Tibial nerve (tissue), 4 donors: ENCODE results near the gene ASCL5.

Experiments
- EP300 ChIP-seq, 2 donors: sonication (generic); formaldehyde crosslinking; IDR thresholded peaks; one replicate each; pipeline ENCODE4 v1.6.1; 2017; ENCODE audit warnings: antibody characterized with exemption in 2 of 2, mild to moderate bottlenecking in 1 of 2
- TF ChIP-seq, protein P1 (sequence below), 5 experiments: fragments of 200-600 bp in 3 of 5; fragments of 450-650 bp in 2 of 5; sonication (generic) in 3 of 5; IDR thresholded peaks; one replicate each; pipeline ENCODE4 v1.5.1; 2016 to 2019; ENCODE audit warnings: antibody characterized with exemption in 5 of 5, mild to moderate bottlenecking in 3 of 5, moderate library complexity in 2 of 5

DNA sequence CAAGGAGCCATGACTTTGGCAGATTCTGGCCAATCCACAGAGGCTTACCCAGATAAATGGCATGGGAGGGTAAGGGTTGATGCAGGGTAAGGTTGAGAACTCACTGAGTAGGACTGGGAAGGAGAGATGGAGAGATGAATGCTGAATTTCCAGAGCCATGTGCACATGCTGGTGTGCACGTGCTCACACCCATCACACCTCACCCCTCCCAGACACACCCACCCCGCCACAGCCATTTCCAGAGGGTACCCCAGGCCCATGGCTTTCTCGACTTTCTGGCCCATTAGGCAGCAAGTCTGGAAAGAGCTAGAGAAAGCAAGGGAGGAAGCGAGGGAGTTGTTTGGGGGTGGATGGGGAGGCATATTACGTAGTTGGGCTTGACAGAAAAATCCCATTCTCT is 16.4 kb downstream of the ASCL5 start:
- TF ChIP-seq, protein P1, sequence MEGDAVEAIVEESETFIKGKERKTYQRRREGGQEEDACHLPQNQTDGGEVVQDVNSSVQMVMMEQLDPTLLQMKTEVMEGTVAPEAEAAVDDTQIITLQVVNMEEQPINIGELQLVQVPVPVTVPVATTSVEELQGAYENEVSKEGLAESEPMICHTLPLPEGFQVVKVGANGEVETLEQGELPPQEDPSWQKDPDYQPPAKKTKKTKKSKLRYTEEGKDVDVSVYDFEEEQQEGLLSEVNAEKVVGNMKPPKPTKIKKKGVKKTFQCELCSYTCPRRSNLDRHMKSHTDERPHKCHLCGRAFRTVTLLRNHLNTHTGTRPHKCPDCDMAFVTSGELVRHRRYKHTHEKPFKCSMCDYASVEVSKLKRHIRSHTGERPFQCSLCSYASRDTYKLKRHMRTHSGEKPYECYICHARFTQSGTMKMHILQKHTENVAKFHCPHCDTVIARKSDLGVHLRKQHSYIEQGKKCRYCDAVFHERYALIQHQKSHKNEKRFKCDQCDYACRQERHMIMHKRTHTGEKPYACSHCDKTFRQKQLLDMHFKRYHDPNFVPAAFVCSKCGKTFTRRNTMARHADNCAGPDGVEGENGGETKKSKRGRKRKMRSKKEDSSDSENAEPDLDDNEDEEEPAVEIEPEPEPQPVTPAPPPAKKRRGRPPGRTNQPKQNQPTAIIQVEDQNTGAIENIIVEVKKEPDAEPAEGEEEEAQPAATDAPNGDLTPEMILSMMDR (IDR thresholded peaks at IDR 0.05): no peak
- no peak for TF ChIP-seq EP300 (IDR thresholded peaks at IDR 0.05)
